ENCODE measurements around the gene EZH2. TPM values are rescaled to one million over a fixed set of nuclear protein-coding genes. Genes with fewer than 3 reads are reported as not detected.

The EZH2 gene
- total and polyA plus RNA-seq, 2 donors from 2014 or later, result 1.6 to 4.7 TPM

DNA sequence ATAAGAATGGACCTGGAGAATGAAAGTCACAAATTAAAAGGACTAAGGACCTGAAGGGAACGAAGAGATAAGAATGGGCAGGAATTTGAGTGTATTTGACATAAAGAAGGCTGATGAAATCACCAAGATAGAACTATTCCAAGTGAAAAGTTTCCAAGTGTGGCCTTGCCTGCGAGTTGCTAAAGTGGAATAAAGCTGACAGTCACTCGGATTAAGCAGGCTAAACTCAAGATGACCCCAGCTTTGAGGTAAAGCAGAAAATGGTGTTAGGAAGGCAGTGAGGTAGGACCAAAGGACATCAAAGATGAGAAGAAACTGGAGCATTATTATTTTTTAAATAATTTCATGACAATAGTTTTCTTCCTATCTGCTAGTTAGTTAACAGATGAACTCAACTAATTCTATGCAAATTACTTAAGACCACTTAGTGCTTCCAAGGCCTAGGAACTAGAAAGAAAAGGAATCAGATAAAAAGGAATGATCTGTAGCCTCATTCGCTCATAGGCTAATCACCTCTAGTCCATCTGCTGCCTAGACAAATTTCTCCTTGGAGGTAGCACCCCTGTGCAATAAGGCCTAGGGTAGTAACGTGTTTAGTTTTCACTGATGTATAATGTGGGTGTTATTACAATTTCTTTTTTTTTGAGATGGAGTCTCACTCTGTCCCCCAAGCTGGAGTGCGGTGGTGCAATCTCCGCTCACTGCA lies 34.5 kb downstream of the EZH2 start:
- Histone ChIP-seq H3K4me1 (ENCODE audit: control insufficient read depth in 2 of 3, insufficient read depth in 2 of 3, low read depth in 1 of 3, low read length in 3 of 3) (no peaks in the 10 kb centered on the region), H3K27ac (ENCODE audit: low read depth in 2 of 2, low read length in 2 of 2) (no peak overlapping the region), H3K9ac (ENCODE audit: low read length in 3 of 3) (no peak overlapping the region), H3K9me3 (ENCODE audit: control insufficient read depth in 2 of 3, insufficient read depth in 1 of 3, low read length in 3 of 3) (no peaks in the 10 kb centered on the region), H3K36me3 (ENCODE audit: control insufficient read depth in 2 of 3, insufficient read depth in 3 of 3, low read length in 3 of 3) (no peaks in the 10 kb centered on the region), H3K27me3 (ENCODE audit: control insufficient read depth, insufficient read depth, low read length) (no peaks in the 10 kb centered on the region), H3K4me3 (ENCODE audit: low read length in 3 of 3) (no peak overlapping the region)
- DNase-seq (peak in 1 of 5 donors; percentile 30), FAIRE-seq (no peak)
- TF ChIP-seq, protein P1, sequence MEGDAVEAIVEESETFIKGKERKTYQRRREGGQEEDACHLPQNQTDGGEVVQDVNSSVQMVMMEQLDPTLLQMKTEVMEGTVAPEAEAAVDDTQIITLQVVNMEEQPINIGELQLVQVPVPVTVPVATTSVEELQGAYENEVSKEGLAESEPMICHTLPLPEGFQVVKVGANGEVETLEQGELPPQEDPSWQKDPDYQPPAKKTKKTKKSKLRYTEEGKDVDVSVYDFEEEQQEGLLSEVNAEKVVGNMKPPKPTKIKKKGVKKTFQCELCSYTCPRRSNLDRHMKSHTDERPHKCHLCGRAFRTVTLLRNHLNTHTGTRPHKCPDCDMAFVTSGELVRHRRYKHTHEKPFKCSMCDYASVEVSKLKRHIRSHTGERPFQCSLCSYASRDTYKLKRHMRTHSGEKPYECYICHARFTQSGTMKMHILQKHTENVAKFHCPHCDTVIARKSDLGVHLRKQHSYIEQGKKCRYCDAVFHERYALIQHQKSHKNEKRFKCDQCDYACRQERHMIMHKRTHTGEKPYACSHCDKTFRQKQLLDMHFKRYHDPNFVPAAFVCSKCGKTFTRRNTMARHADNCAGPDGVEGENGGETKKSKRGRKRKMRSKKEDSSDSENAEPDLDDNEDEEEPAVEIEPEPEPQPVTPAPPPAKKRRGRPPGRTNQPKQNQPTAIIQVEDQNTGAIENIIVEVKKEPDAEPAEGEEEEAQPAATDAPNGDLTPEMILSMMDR (IDR thresholded peaks at IDR 0.05; ENCODE audit: borderline replicate concordance, extremely low read depth, insufficient read depth), result no peak
- intact Hi-C loops (cut with DNase I), result no loop called here

DNA sequence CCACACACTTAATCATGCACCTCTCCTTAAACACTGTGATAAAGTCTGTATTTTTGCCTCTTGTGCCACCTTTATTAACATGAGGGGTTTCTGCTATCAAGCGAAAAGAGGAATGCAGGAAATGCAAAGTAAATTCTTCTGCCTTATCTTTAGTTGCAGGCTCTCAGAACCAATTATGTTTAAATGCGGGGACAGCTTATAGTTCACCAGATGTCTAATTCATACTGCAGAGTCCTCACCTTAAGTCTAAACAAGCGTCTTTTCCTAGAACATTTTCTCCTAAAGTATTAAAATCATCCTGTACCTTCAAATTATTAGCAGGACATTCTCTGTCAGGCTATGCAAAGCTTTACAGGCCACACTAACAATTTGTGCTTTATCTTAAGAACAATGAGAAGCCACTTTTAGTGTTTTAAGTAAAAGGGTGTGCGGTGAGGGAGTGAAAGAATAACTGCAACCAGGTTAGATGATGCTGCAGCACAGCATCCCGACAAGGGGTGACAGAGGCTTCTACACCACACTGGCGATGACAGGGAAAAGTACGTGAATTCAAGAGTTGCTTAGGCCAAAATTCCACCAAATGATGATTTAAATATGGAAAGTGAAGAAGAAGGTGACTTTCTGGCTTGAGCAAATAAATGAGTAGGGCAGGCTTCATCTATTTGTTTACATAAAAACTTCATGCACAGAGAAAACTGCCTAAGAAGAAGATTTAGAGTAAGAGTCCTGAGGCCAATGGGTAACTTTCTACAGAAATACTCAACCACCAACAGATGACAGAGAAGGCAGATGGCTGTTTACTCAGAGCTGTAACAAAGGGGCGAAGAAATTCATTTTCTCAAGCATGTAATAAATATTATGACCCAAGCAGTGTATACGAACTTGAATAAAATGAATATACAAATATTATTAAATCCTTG lies 36.0 kb downstream of the EZH2 start:
- Histone ChIP-seq H3K27ac (ENCODE audit: low read depth in 2 of 2, low read length in 2 of 2) (no peak overlapping the region), H3K36me3 (ENCODE audit: control insufficient read depth in 2 of 3, insufficient read depth in 3 of 3, low read length in 3 of 3) (no peaks in the 10 kb centered on the region), H3K9ac (ENCODE audit: low read length in 3 of 3) (no peak overlapping the region), H3K9me3 (ENCODE audit: control insufficient read depth in 2 of 3, insufficient read depth in 1 of 3, low read length in 3 of 3) (no peaks in the 10 kb centered on the region), H3K27me3 (ENCODE audit: control insufficient read depth, insufficient read depth, low read length) (no peaks in the 10 kb centered on the region), H3K4me1 (ENCODE audit: control insufficient read depth in 2 of 3, insufficient read depth in 2 of 3, low read depth in 1 of 3, low read length in 3 of 3) (no peaks in the 10 kb centered on the region), H3K4me3 (ENCODE audit: low read length in 3 of 3) (no peak overlapping the region)
- FAIRE-seq (no peak), DNase-seq (no peak)
- TF ChIP-seq, protein P1 (IDR thresholded peaks at IDR 0.05; ENCODE audit: borderline replicate concordance, extremely low read depth, insufficient read depth), result no peak
- intact Hi-C loops (cut with DNase I), result no loop called here

DNA sequence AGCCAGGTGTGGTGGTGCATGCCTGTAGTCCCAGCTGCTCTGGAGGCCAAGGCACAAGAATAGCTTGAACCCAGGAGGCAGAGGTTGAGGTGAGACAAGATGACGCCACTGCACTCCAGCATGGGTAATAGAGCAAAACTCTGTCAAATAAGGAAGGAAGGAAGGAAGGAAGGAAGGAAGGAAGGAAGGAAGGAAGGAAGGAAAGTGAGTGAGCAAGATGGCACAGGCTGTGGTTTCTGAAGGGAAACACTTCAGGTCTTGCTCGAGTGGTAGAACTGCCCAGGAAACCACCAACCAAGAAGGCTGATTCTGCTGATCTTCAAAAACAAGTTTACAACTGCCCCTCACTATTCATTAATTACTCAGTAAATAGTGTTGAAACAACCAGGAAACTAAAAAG lies 45.2 kb downstream of the EZH2 start:
- Histone ChIP-seq H3K27ac (ENCODE audit: low read depth in 2 of 2, low read length in 2 of 2) (no peak overlapping the region), H3K27me3 (ENCODE audit: control insufficient read depth, insufficient read depth, low read length) (no peaks in the 10 kb centered on the region), H3K36me3 (ENCODE audit: control insufficient read depth in 2 of 3, insufficient read depth in 3 of 3, low read length in 3 of 3) (no peaks in the 10 kb centered on the region), H3K9ac (ENCODE audit: low read length in 3 of 3) (no peak overlapping the region), H3K4me3 (ENCODE audit: low read length in 3 of 3) (no peak overlapping the region), H3K4me1 (ENCODE audit: control insufficient read depth in 2 of 3, insufficient read depth in 2 of 3, low read depth in 1 of 3, low read length in 3 of 3) (no peaks in the 10 kb centered on the region), H3K9me3 (ENCODE audit: control insufficient read depth in 2 of 3, insufficient read depth in 1 of 3, low read length in 3 of 3) (no peaks in the 10 kb centered on the region)
- FAIRE-seq (no peak), DNase-seq (no peak)
- intact Hi-C loops (cut with DNase I), result no loop called here
- TF ChIP-seq, protein P1 (IDR thresholded peaks at IDR 0.05; ENCODE audit: borderline replicate concordance, extremely low read depth, insufficient read depth), result no peak
